Osteoblast (primary cell): ENCODE data around the gene TPH2. TPM values are rescaled to one million over a fixed set of nuclear protein-coding genes. Genes with fewer than 3 reads are reported as not detected.

Experiments used
- DNase-seq: peaks from one replicate; pipeline ENCODE4 v3.0.0; 2011; ENCODE audit warnings: low spot score, mixed read lengths; ENCODE audit not compliant: insufficient read length; ENCODE audit errors: missing footprints
- H2AFZ ChIP-seq: 2 replicates; pipeline ENCODE4 v1.6.0; 2011; ENCODE audit warnings: mild to moderate bottlenecking, low read length
- H3K27ac ChIP-seq: 2 replicates; pipeline ENCODE4 v1.5.1; 2011; ENCODE audit warnings: mild to moderate bottlenecking, low read depth, low read length, moderate library complexity
- H3K27me3 ChIP-seq: 2 replicates; pipeline ENCODE4 v1.6.0; 2012; ENCODE audit warnings: mild to moderate bottlenecking, control low read depth, inconsistent platforms, low read length, moderate library complexity; ENCODE audit not compliant: insufficient read depth
- H3K36me3 ChIP-seq: 2 replicates; pipeline ENCODE4 v1.5.1; 2011; ENCODE audit warnings: mild to moderate bottlenecking, low read length, control low read depth, moderate library complexity; ENCODE audit not compliant: insufficient read depth
- H3K4me1 ChIP-seq: 2 replicates; pipeline ENCODE4 v1.5.1; 2011; ENCODE audit warnings: mild to moderate bottlenecking, low read length, control low read depth, moderate library complexity; ENCODE audit not compliant: insufficient read depth
- H3K4me2 ChIP-seq: 2 replicates; pipeline ENCODE4 v1.6.0; 2011; ENCODE audit warnings: mild to moderate bottlenecking, low read length; ENCODE audit not compliant: insufficient read depth
- H3K4me3 ChIP-seq: fragments of 200-600 bp; sonication (generic); 3 replicates; pipeline ENCODE4 v1.5.1; 2012; ENCODE audit warnings: mild to moderate bottlenecking, low read length, inconsistent platforms; ENCODE audit not compliant: insufficient read depth
- H3K79me2 ChIP-seq: 2 replicates; pipeline ENCODE4 v1.6.0; 2012; ENCODE audit warnings: mild to moderate bottlenecking, low read length, control low read depth, inconsistent platforms; ENCODE audit not compliant: insufficient read depth
- H3K9me3 ChIP-seq: 2 replicates; pipeline ENCODE4 v1.5.1; 2011; ENCODE audit warnings: low read depth, low read length, control low read depth
- H4K20me1 ChIP-seq: 2 replicates; pipeline ENCODE4 v1.6.0; 2012; ENCODE audit warnings: mild to moderate bottlenecking, low read length, control low read depth; ENCODE audit not compliant: insufficient read depth
- CTCF ChIP-seq: IDR thresholded peaks from 2 replicates; pipeline ENCODE4 v1.5.1; 2011; ENCODE audit warnings: mild to moderate bottlenecking, low read depth, low read length, moderate library complexity; ENCODE audit errors: extremely low read depth
- total RNA-seq: library from RNA; depleted of rRNA; stranded (reverse); fragments of >200 nt; gene quantifications from 2 replicates; pipeline ENCODE4 v1.2.3, GENCODE V29; 2012

The TPH2 gene
- total RNA-seq, 1 donor = under 0.01 TPM

- no peak overlapping the region for H3K27ac ChIP-seq
- DNase-seq = no peak
Observed at GRCh38 chr12:71955970-71956369, 17.3 kb downstream of the TPH2 start.

GRCh38 chr12:71958056-71958455, 19.4 kb downstream of the TPH2 start:
- H3K79me2 ChIP-seq = no peaks in the 10 kb centered on the region
- no peak for TF ChIP-seq CTCF
- H3K36me3 ChIP-seq = no peaks in the 10 kb centered on the region
- no peak overlapping the region for H2AFZ ChIP-seq
- no peak overlapping the region for H3K4me3 ChIP-seq
- H3K27ac ChIP-seq = no peak overlapping the region
- no peaks in the 10 kb centered on the region for H3K27me3 ChIP-seq
- H3K4me2 ChIP-seq = no peak overlapping the region
- no peaks in the 10 kb centered on the region for H4K20me1 ChIP-seq
- no peak for DNase-seq
- peaks cover 7% of the 10 kb centered on the region for H3K4me1 ChIP-seq
- H3K9me3 ChIP-seq = no peaks in the 10 kb centered on the region

More at GRCh38 chr12:71955970-71956369, 17.3 kb downstream of the TPH2 start:
- Histone ChIP-seq H3K9me3 (no peaks in the 10 kb centered on the region), H2AFZ (no peak overlapping the region), H3K4me1 (peaks cover 7% of the 10 kb centered on the region), H3K79me2 (no peaks in the 10 kb centered on the region), H3K4me2 (no peak overlapping the region), H3K27me3 (no peaks in the 10 kb centered on the region), H3K36me3 (no peaks in the 10 kb centered on the region), H4K20me1 (no peaks in the 10 kb centered on the region), H3K4me3 (no peak overlapping the region)
- no peak for TF ChIP-seq CTCF

GRCh38 chr12:71958457-71958856, 19.8 kb downstream of the TPH2 start:
- no peak for DNase-seq
- Histone ChIP-seq H3K4me1 (peaks cover 7% of the 10 kb centered on the region), H3K9me3 (no peaks in the 10 kb centered on the region), H3K36me3 (no peaks in the 10 kb centered on the region), H4K20me1 (no peaks in the 10 kb centered on the region), H3K79me2 (no peaks in the 10 kb centered on the region), H3K4me3 (no peak overlapping the region), H3K4me2 (no peak overlapping the region), H3K27ac (no peak overlapping the region), H3K27me3 (no peaks in the 10 kb centered on the region), H2AFZ (no peak overlapping the region)
- no peak for TF ChIP-seq CTCF

- H3K36me3 ChIP-seq = no peaks in the 10 kb centered on the region
- H2AFZ ChIP-seq = no peak overlapping the region
- H3K27ac ChIP-seq = no peak overlapping the region
- H3K4me1 ChIP-seq = peaks cover 7% of the 10 kb centered on the region
- H3K79me2 ChIP-seq = no peaks in the 10 kb centered on the region
- H4K20me1 ChIP-seq = no peaks in the 10 kb centered on the region
- no peak for DNase-seq
- no peak overlapping the region for H3K4me2 ChIP-seq
- H3K27me3 ChIP-seq = no peaks in the 10 kb centered on the region
- H3K4me3 ChIP-seq = no peak overlapping the region
- TF ChIP-seq CTCF = no peak
- no peaks in the 10 kb centered on the region for H3K9me3 ChIP-seq
Observed at GRCh38 chr12:71958993-71959578, 20.4 kb downstream of the TPH2 start.
